Urothelium cell line (cell line): ENCODE data around the gene TSTD1.
"Not testable (repeated sequence)": the region's sequence is repeated elsewhere in the genome, so short reads cannot be mapped to it uniquely, and the experiment has no call there.

Source experiments
- DNase-seq: peaks from one replicate; pipeline ENCODE4 v3.0.0; 2011; ENCODE audit warnings: low spot score, mixed read lengths
- FAIRE-seq: peaks from 2 replicates; lab custom pipeline; 2011; peaks lifted over from hg19 to GRCh38; lab: Jason Lieb, UNC

The TSTD1 gene

GRCh38 chr1:161013131-161013487 is 25.7 kb downstream of the TSTD1 start:
- FAIRE-seq = no peak
- no peak for DNase-seq

GRCh38 chr1:161012420-161012819 is 26.3 kb downstream of the TSTD1 start:
- no peak for DNase-seq
- FAIRE-seq = no peak

- FAIRE-seq (no peak), DNase-seq (no peak)
These were observed 29.1 kb downstream of the TSTD1 start for GRCh38 chr1:161009602-161010211.

GRCh38 chr1:161008869-161009510 is 29.8 kb downstream of the TSTD1 start:
- no peak for FAIRE-seq

GRCh38 chr1:161007369-161007768 is 31.4 kb downstream of the TSTD1 start:
- no peak for DNase-seq
- no peak for FAIRE-seq

More at GRCh38 chr1:161008869-161009510, 29.8 kb downstream of the TSTD1 start:
- DNase-seq = no peak

- DNase-seq = no peak
These were observed 32.2 kb downstream of the TSTD1 start for GRCh38 chr1:161006563-161006962.

GRCh38 chr1:161001525-161001924 is 37.2 kb downstream of the TSTD1 start:
- DNase-seq (no peak), FAIRE-seq (no peak)

More at GRCh38 chr1:161006563-161006962, 32.2 kb downstream of the TSTD1 start:
- FAIRE-seq = no peak

- FAIRE-seq = no peak
- DNase-seq = no peak
These were observed 37.9 kb downstream of the TSTD1 start for GRCh38 chr1:161000736-161001480.

GRCh38 chr1:160999376-160999775 is 39.4 kb downstream of the TSTD1 start:
- FAIRE-seq (no peak), DNase-seq (no peak)

GRCh38 chr1:160997323-160998038 is 41.3 kb downstream of the TSTD1 start:
- peak; percentile 50 for DNase-seq

GRCh38 chr1:160996178-160996577 is 42.6 kb downstream of the TSTD1 start:
- FAIRE-seq = peak; percentile 20
- peak; percentile 79 for DNase-seq

More at GRCh38 chr1:160997323-160998038, 41.3 kb downstream of the TSTD1 start:
- FAIRE-seq = no peak

- FAIRE-seq = no peak
- no peak for DNase-seq
These were observed 45.1 kb downstream of the TSTD1 start for GRCh38 chr1:160993544-160994193.

GRCh38 chr1:160992036-160992435 is 46.7 kb downstream of the TSTD1 start:
- DNase-seq, FAIRE-seq: not testable (repeated sequence)
